Body of pancreas (tissue), 4 donors: ENCODE results near the gene TUBGCP5.

Experiments used
- CTCF ChIP-seq, 7 experiments: fragments of 450-650 bp in 4 of 7; fragments of 200-600 bp in 3 of 7; sonication (generic) in 3 of 7; IDR thresholded peaks; one replicate each; pipeline ENCODE4 v1.5.1; 2016 to 2019; ENCODE audit warnings: antibody characterized with exemption in 7 of 7
- POLR2A ChIP-seq, 3 donors: fragments of 450-650 bp; IDR thresholded peaks; one replicate each; pipeline ENCODE4 v1.6.1; 2016; ENCODE audit warnings: antibody characterized with exemption in 3 of 3, mild to moderate bottlenecking in 2 of 3

GRCh38 chr15:22960126-22960525, 79.2 kb downstream of the TUBGCP5 start:
- TF ChIP-seq CTCF (IDR thresholded peaks at IDR 0.05) = no peak
- no peak for TF ChIP-seq POLR2A (IDR thresholded peaks at IDR 0.05)
